Hematopoietic multipotent progenitor cell treated with erythropoietin and hydrocortisone succinate and interleukin-3 and kit ligand, for 8 days (in vitro differentiated cells): ENCODE data around the gene AADACL3.
"Not testable (repeated sequence)": the region's sequence is repeated elsewhere in the genome, so short reads cannot be mapped to it uniquely, and the experiment has no call there.

Experiments
- DNase-seq: peaks from one replicate; pipeline ENCODE4 v3.0.0-alpha.2; 2015

The AADACL3 gene

GRCh38 chr1:12717301-12717838, 1.5 kb downstream of the AADACL3 start:
- no peak for DNase-seq

DNA sequence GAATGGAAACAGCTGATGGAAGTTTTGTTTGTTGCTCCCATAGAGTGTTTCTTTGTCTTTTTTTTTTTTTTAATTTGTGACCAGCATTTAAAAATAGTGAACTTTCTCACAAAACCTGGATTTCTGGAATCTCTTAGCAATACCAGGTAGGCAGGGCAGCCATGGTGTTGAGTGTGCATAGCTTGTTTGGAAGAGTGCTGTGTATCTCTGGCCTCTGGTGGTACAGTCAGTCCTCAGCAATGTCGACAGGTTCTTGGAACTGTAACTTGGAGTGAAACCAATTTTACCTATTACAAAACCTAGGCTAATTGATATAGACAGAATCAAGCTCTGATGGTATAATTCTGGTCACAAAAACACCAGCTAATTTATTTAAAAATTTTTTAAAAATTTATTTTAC, 6.7 kb downstream of the AADACL3 start:
- DNase-seq, result no peak

DNA sequence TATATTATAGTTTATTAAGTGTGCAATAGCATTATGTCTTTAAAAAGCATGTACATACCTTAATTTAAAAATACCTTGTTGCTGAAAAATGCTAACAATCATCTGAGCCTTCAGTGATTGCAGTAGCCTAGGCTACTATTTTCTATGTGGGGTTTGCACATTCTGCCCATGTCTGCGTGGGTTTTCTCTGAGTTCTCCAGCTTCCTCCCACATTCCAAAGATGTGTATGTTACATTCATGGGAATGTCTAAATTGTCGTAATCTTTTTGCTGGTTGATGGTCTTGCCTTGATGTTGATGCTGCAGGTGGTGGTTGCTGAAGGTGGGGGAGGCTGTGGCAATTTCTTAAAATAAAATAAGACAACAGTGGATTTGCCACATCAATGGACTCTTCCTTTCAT, 12.5 kb downstream of the AADACL3 start:
- no peak for DNase-seq

DNA sequence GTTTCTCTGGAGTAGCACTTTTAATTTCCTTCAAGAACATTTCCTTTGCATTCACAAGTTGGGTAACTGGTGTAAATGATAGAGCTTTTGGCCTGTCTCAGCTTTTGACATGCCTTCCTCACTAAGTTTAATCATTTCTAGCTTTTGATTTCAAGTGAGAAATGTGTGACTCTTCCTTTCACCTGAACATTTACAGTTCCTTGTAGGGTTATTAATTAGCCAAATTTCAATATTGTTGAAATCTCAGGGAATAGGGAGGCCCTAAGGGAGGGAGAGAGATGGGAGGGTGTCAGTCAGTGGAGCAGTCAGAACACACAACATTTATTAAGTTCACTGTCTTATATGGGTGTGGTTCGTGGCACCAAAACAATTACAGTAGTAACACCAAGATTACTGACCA, 14.2 kb downstream of the AADACL3 start:
- no peak for DNase-seq

DNA sequence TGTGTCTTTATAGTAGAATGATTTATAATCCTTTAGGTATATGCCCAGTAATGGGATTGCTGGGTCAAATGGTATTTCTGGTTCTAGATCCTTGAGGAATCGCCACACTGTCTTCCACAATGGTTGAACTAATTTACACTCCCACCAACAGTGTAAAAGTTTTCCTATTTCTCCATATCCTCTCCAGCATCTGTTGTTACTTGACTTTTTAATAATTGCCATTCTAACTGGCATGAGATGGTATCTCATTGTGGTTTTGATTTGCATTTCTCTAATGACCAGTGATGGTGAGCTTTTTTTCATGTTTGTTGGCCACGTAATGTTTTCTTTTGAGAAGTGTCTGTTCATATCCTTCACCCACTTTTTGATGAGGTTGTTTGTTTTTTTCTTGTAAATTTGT, 15.2 kb downstream of the AADACL3 start:
- not testable (repeated sequence) for DNase-seq

DNA sequence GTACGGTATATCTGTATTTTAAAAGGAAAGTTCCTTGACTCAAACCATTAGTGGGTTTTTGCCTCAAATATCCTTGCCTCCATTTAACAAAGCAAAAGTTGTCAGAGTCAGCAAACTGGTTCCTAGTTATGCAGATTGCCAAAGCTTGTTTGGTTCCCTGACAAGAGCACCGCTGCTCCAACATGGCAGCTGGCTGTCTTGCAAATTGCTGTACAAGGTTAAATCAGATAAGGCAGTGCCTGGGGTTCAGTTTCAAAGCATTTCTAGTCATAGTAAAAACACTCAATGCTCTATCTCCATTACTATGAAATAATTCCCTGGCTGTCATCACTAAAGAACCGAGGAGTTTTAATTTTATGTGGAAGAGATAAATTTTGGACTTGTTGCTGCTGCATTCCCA, 18.7 kb downstream of the AADACL3 start:
- DNase-seq, result no peak

- DNase-seq, result no peak
Observed at GRCh38 chr1:12738934-12739333, 23.0 kb downstream of the AADACL3 start.

DNA sequence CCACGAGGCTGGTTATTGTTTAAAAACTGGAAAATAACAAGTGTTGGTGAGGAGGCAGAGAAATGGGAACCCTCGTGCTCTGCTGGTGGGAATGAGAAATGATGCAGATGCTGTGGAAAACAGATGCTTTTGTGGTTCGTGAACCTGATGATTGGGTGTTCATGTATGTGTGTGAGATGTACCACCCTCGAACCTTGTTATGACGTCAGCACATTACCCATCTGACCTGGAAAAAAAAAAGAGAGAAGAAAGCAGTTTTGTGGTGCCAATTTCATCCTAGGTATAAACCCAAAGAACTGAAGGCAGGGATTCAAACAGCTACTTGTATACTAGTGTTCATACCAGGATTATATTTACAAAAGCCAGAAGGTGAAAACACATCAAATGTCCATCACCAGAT, 23.7 kb downstream of the AADACL3 start:
- no peak for DNase-seq

- no peak for DNase-seq
Observed at GRCh38 chr1:12741946-12742345, 26.0 kb downstream of the AADACL3 start.

DNA sequence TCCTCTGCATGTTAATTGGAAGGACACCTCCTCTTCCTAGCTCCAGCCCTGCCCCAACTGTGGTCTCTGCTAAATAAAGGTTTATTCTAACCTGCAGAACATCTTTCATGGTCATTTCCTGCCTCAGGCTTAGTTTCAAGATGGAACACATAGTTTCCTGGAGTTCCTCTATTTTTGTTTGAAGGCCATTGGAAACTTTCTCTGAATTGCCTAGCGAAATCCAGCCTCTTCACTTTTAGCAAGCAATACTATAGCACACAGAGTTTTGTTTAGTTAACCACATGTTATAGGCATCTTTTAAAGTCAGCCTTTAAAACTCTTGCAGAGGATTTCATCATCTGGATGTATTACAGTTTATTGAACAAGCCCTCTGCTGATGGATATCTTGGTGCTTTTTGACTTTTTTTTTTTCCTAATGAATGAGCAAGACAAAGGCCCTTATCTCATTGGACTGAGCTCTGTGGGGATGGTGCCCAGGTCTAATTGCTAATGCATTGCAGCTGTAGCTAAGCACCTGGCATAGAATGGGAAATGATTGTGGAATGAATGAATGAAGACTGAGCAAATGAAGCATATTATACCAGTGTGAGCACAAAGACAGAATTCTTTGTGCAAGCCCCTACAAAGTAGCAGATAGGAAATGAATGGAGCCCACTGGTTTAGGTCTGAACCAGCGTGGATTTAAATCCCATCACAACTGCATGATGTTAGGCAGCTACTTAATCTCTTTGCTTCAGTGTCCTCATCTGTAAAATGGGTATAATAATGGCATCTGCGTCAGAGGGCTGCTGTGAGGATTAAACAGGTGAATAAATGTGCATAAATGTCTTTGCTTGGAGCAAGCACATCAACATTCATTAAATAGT, 29.4 kb downstream of the AADACL3 start:
- DNase-seq, result no peak

DNA sequence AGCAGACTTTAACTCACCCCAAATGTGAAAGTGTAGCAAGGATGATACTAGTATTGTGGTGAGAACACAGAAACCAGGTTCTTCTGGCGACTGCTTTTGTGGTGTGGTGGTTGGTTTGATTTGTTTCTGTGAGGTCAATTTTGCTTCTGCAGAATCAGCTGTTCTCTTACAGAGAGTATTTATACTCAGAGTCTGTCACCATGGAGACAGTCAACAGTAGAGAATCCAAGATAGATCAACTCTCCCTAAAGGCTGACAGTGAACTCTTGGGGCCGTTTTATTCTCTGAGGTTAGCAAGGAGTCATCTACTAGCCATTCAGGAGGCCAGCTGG, 30.0 kb downstream of the AADACL3 start, which contains the start of gene CFAP107:
Gene CFAP107 (plus strand): TSS at position 209 of the 332 bp plus-strand sequence. CDS start 231 bp downstream, outside the sequence.
- DNase-seq, result no peak

DNA sequence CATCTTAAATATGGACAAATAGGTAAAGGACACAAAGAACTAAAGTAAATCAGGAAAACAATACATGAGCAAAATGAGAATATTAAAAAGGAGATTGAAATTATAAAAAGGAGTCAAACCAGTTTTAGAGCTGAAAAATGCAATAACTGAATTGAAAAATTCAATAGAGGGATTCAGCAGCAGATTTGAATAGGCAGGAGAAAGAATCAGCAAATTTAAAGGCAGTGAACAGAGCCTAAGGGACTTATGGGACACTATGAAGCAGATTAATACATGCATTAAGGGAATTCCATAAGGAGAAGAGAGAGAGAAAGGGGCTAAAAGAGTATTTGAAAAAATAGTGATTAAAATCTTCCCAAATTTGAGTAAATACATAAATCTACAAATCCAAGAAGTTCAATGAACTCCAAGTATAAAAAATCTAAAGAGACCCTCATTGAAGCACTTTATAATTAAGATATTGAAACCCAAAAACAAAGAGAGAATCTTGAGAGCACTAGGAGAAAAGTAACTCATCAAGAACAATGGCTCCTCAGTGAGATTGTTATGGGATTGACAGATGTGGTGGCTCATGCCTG, 33.0 kb downstream of the AADACL3 start:
- DNase-seq, result no peak

- no peak for DNase-seq
Observed at GRCh38 chr1:12754738-12755137, 38.8 kb downstream of the AADACL3 start.

DNA sequence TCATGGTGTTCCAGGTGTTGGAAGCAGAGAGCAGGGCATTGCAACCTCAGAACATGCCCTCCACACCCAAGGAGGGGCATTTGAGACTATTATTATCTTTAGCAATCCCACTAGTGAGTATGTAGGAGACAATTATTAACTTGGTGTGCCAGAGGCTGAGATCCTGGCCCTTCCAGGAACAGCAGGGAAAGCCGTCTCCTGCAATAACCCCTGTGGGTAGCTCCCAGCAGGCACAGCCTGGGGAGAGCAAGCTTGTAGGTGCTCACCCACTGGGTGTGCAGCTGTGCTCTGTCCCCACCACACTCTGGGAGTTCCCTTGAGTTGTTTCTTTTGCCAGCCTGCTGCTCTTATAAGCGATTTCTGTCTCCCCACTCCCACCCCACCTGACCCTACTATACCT, 40.4 kb downstream of the AADACL3 start:
- DNase-seq, result no peak

DNA sequence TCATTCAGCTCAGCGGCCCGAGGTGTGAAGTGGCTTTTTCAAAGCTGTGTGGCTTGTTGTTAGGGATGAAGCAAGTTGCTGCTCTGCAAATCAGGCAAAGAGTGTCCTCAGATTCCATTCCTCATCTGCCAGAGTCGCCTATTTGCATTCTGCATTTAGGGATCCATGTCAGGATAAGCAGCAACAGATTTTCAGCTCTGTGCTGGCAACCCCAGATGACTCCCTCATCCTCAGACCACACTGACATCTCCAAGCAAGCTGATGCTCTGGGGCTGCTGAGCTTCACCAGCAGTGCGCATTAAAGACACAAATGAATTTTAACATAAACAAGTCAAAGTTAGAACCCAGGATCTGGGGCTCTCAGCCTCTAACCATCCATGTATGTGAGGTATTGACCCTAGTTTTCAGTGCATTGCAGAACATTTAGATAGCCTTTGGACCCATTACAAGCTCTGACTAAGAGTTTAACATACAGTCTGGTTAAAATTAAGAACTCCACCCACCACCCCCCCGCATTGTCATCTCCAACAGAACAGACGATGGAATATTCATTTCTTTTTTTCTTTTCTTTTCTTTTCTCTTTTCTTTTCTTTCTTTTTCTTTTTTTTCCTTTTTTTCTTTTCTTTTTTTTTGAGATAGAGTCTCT, 41.0 kb downstream of the AADACL3 start:
- no peak for DNase-seq

- DNase-seq, result no peak
Observed at GRCh38 chr1:12757836-12758235, 41.9 kb downstream of the AADACL3 start.

DNA sequence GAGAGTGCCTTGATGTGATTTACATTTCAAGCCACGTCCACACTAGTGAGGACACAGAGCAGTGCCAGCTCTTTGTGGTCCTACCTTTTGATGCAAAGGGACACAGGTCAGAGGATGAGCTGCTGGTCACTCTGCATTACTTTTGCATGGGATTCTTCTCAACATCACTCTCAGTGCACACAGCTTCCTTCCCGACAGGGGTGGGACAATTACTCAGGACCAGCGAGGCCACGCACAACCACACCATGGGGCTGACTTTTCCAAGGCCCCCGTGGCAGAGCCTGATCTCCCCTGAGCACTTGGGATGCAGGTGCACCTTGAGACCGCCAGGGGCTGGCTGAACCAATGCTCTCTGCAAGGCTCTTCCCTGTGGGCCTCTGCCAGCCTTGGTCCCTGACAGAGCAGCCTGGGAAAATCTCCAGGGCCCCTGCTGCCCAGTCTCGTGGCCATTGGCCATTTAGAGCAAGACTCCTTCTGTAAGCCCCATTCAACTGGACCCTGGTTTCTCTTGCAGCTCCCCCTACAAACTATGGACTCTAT, 44.4 kb downstream of the AADACL3 start:
- no peak for DNase-seq

DNA sequence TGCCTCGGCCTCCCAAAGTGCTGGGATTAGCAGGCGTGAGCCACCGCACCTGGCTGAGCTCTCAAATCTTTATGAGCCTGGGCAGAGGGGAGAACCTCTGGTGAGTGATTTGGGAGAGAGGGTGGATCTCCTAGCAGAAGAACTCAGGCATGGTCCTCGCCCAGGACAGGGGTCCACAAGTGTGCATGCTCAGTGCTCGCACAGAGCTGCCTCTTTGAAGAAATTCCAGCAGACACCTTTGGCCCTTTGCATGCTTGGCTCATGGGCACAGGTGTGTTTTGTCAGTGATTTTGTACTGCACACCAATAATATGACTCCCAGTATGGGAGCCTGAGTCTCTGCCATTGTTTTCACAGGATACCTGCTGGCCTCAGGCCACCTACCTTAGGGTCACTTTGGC, 45.9 kb downstream of the AADACL3 start:
- no peak for DNase-seq

DNA sequence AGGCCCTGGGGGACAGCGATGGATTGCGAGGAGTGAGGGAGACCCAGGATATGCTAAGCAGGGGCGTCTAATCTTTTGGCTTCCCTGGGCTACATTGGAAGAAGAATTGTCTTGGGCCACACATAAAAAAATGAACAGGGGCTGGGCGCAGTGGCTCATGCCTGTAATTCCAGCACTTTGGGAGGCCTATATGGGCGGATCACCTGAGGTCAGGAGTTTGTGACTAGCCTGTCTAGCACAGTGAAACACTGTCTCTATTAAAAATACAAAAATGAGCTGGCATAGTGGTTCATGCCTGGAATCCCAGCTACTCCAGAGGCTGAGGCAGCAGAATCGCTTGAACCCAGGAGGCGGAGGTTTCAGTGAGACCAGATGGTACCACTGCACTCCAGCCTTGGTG, 46.9 kb downstream of the AADACL3 start:
- no peak for DNase-seq

- DNase-seq, result no peak
Observed at GRCh38 chr1:12763479-12763878, 47.6 kb downstream of the AADACL3 start.

GRCh38 chr1:12764016-12764415, 48.1 kb downstream of the AADACL3 start:
- no peak for DNase-seq

DNA sequence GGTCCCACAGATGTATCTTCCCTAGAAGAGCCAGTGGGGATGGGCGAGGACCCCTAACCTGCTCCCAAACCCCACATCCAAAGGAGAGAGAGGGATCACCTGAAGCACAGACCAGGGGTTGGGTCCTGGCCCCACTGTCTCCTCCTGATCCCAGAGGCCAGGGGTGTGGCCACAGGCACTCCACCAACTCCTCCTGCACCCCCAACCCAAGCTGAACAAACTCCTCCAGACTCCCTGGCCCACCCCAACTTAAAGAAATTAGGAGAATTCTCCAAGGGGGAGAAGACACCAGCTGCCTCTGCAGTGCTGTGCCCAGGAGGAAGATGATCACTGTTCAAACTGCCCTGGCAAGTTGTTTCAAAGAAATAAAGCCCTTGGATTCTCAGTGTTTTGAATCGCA, 53.1 kb downstream of the AADACL3 start:
- no peak for DNase-seq

DNA sequence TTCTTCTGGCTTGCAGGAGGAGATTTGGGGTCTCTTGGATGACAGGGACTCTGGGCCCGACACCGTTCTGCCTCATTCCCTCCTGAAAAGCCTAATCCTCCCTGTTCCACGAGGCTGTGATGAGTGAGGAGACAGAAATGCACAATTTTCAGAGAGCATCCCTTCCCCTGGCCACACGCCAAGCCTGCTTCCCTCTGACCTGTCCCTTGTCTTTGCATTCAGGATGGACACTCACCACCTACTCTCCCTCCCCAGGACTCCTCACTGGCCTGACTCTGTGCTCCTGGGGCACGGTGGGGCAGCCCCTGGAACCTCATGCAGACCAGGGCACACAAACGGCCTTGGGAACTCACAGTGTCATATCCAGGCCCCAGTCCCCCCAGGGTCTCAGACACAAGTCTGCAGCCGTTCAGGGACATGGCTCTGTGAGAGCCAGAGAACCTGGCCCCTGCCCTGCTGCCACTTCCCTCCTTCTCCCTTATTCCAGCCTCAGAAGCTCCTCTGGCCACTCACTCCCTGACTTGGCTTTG, 54.1 kb downstream of the AADACL3 start:
- DNase-seq, result no peak
